Measurements from ENCODE around the gene GAS7.

GRCh38 chr17:10114931-10115535, 83.4 kb downstream of the GAS7 start:
- TF ChIP-seq CTCF (IDR thresholded peaks at IDR 0.05): no peak
- TF ChIP-seq POLR2A (IDR thresholded peaks at IDR 0.05): no peak
